Aortic smooth muscle cell (primary cell): Measurements from ENCODE around the gene SGK1. TPM values are rescaled to one million over a fixed set of nuclear protein-coding genes. Genes with fewer than 3 reads are reported as not detected.

Source experiments
- total RNA-seq: library from RNA; depleted of rRNA; stranded (reverse); fragments of >200 nt; gene quantifications from 2 replicates; pipeline ENCODE4 v1.2.3, GENCODE V29; 2014

The SGK1 gene
- 20.5 and 23.5 TPM in 2 replicates for total RNA-seq

DNA sequence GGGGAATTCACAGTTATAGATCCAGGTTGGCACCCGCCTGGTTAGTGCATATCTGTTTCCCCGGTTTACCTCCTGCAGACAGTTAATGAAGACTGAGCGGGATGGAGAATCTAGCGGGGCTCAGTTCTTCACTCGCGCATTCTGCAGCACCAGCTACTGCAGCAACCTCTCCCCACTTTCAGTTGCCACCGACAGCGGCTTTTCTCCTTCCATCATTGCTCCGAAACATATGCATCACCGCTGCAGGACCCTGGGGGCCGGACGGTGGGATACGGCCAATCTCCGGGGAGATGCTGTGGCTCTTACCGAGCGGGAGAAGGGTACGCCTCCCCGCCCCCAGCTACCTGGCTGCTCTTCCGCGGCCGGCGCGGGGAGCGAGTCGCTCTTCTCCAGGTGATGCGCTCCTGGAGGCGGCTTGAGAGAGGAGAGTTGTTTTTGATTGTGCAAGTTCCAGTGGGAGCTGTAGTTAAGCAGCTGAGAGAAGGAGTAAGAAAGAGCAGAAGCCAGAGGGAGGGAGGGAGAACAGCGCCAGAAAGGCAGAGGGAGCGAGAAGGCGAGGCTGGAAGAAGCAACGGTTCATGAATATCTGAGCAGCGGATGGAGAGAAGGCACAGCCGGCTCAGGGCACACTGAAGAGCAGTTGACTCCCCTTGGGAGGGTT, at the start of gene SGK1:
SGK1 (minus strand) TSS at position 642 of the 661 bp plus-strand sequence. CDS start 652 bp downstream, outside the sequence.

